DMS 273 (cell line): ENCODE data around the gene RSPH1.

Source experiments
- DNase-seq: peaks from one replicate; lab custom pipeline; 2025; ENCODE audit not compliant: unreplicated experiment; lab: John Stamatoyannopoulos, UW

The RSPH1 gene

DNA sequence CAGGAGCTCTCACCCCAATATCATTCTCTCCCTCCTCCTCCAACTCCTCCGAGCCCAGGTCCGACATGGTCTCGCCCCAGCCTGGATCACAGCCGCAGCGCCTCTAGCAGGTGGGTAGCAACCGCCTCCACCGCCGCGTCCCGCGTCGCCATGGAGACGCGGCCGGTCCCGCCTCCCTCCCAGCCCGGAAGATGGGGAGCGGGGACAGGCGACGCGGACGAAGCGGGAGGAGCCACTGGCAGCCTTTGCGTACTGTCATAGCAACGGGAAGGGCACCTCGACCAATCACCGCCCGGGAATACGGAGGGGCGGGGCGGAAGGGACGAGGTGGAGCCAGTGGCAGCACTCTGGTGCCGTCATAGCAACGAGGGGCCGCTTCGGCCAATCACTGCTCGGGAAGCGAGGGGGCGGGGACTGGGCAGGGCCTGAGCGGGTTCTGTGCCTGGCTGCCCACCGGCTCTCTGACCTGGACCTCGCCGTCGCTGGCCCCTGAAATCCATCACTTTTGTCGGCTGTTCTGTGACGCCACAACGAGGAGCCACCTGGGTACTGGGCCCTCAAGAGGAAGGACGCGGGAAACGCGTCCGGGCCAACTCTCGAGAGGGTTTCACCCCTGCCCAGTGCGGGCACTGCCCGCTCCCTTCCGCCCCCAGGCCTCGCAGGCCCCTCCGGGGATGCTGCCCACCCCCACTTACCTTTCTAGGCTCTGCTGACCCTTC, at the start of gene RSPH1:
Gene RSPH1 (minus strand): TSS at position 105 of the 719 bp plus-strand sequence. CDS start 38 bp downstream, at position 67.
- DNase-seq, result peak; percentile 99

DNA sequence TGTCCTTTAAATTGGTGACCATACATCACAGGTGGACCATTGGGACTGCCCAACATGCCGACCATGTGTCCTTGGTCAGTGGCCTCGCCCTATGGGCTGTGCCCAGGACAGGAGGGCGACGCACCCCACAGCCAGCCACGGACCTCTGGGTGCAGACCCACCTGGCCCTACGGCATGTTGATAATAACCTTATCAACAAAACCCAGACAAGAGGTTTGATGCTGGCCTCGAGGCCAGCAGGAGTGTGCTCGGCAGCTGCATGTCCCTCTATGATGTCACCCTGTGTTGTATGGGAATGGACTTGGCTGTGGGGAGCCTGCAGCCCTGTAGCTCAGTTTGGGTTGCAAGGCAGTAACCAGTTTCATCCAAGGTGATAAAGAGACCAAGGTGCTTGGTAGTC, 49.7 kb upstream of the RSPH1 start:
- no peak for DNase-seq

DNA sequence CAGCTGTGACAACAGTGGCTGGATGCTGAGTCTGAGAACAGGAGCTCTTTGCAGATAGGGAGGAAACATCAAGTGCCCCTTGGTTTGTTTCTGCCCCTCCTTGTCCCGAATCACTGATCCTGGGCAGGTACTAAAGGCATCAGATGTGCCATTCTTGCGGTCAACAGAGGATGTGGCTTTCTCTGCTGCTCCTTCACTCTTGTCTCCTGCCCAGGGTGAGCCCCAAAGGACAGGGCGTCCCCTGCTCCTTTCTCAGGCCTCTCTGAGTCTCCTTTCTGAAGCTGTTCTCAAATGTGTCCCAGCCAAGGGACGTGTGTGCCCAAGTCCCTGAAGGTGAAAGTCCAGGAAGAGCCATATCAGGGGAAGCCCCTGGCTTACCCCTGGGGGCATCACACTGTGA, 49.3 kb upstream of the RSPH1 start:
- no peak for DNase-seq

DNA sequence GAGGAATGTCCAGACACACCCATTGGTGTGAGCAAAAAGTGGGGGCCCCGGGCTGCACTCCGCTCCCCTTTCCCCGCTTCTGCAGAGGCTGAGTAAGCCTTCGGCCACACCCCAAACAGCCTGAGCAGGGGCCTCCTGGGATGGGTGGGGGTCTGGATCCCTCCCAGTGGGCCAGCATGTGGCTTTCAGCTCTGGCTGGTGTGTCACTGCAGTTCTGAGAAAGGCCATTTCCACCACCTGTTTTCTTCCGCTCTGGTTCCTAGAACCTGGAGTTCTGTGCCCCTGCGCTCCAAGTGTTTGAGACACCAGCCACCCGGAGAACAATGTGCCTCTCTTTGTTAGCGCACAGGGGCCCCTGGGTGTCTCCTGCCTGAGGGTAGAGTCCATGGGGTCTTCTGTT, 48.5 kb upstream of the RSPH1 start:
- no peak for DNase-seq

DNA sequence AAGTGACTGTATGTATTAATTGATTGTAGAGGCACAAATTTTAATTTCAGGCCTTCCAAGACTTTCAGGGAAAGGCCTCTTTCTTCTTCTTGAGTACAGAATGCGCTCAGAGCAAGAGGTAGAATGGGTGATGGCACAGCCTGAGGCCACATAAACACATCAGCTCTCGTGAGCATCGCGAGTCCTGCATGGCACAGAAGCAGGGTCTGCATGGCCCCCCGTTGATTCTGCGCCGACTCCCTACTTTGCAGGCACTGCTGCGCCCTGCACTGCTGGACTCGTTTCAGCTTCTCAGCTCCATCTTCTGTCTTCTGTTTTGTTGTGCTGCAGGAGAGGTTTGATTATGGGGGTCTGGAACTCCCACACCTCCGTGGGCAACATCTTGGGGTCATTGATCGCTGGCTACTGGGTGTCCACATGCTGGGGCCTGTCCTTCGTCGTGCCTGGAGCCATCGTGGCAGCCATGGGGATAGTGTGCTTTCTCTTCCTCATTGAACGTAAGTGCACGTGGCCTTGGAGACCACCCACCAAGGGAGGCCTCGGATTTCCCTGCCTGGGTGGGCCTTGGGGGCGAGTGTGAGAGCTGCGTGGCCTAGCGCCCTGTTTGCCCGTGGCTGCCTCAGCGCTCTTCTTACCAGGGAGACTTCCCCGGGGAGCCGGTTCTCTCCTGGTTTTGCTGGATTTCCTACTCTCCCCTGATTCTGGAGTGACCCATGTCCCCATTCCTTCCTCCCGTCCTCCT, 47.3 kb upstream of the RSPH1 start:
- no peak for DNase-seq

DNA sequence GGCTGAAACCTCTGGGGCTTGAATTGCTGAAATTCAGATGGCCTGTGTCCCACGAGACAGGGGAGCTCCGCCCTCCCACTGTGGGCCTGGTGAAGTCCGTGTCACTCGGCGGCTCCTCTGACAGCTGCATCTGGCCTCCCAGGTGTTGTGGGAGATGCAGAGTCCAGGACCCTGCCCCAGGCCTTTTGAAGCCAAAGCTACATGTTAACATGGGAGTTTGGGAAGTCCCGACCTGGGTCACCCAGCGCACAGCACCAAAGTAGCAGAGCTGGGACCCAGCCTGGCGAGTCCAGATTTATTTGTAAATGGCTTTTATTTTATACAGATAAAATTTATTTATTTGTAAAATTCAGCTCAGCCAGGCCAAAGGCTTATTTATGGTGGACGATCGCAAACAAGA, 46.6 kb upstream of the RSPH1 start:
- no peak for DNase-seq

DNA sequence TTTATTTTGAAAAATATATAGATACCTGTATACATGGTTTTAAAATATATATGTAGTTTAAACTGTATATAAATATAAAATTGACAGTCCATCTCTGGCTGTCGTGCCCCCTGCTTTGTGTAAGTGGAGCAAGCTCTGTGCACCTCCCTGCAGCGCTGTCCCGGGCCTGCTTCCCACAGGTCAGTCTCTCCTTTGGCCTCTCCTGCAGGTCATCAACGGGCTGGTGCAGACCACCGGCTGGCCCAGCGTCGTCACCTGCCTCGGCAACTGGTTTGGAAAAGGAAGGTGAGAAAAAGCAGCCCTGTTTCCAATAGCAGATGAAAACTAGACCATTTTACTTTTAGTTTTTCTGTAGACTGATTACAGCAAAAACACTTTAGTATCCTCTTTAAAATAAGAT, 46.2 kb upstream of the RSPH1 start:
- DNase-seq, result no peak

DNA sequence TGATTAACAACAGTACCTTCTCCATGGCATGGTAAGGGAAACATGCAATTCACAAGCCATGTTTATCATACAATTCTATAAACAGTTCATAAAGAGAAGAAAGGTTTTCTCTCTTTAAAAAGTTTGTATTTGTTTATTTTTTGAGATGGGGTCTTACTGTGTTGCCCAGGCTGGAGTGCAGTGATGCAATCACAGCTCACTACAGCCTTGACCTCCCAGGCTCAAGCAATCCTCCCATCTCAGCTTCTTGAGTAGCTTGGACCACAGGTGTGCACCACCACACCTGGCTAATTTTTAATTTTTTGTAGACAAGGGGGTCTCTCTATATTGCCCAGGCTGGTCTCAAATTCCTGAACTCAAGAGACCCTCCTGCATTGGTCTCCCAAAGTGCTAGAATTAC, 45.6 kb upstream of the RSPH1 start:
- DNase-seq, result no peak

DNA sequence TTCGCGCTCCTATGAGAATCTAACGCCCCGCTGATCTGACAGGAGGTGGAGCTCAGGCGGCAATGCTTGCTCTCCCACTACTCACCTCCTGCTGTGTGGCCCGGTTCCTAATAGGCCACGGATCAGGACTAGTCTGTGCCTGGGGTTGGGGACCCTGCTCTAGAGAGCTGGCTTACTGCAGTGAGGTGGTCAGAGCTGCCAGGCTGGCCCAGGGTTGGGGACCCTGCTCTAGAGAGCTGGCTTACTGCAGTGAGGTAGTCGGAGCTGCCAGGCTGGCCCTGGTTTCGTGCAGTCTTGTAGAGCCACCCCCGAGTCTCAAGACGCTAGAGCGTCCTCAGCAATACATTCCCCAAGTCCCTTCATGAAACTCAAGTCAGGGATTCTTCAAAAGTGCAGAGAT, 45.1 kb upstream of the RSPH1 start:
- DNase-seq, result no peak

DNA sequence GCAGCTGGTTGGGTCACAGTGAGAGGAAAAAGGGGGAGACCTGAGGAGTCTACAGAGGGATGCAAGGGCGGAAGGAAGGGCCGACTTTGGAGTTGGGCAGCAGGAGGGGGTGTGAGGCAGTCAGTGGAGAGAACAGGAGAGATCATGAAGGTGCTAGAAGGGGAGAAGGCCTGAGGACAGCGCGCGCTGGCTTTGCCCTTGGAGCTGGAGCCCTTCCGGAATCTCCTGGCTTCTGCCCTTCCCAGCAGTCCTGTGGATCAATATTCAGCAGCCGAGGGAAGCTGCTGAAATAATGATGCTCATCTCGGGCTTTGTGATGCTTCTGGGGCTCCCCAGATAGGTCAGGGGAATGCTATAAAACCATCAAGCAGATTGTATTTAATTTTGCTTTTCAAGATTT, 44.4 kb upstream of the RSPH1 start:
- DNase-seq, result no peak

DNA sequence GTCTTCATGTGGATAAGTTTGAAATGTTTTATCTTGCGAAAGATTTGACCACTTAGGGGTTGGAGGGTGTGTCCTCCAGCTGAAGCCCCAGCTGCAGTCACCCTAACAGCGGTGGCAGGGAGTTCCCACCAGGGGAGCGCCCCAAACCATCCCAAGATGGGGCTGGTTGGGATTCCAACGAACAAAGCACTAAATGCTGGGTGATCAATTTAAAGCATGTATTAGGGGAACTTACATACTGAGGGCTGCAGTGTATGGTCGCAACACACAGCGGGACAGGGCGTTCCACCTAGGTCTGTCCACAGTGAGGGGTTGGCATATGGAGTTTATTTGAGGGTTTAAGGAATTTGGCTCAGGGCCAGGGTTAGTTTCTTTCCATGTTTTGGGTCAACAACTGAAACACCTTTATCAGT, 43.9 kb upstream of the RSPH1 start:
- DNase-seq, result peak; percentile 28

DNA sequence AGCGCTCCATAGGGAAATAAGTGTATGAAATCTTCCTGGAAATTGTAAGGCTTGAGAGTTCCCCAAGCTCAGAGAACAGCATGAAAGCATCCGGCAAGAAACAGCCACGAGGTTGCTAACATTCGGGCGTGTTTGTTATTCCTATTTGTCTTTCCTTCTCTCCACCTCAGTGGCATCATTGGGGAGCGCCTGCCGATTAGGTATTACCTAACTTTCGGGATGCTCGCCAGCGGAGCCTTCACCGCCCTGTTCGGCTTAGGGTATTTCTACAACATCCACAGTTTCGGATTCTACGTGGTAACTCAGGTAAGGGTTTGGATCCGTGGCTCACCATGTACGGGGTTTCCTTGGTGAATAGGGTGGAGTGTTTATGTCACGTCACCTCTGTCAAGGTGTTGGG, 43.3 kb upstream of the RSPH1 start:
- DNase-seq, result no peak

DNA sequence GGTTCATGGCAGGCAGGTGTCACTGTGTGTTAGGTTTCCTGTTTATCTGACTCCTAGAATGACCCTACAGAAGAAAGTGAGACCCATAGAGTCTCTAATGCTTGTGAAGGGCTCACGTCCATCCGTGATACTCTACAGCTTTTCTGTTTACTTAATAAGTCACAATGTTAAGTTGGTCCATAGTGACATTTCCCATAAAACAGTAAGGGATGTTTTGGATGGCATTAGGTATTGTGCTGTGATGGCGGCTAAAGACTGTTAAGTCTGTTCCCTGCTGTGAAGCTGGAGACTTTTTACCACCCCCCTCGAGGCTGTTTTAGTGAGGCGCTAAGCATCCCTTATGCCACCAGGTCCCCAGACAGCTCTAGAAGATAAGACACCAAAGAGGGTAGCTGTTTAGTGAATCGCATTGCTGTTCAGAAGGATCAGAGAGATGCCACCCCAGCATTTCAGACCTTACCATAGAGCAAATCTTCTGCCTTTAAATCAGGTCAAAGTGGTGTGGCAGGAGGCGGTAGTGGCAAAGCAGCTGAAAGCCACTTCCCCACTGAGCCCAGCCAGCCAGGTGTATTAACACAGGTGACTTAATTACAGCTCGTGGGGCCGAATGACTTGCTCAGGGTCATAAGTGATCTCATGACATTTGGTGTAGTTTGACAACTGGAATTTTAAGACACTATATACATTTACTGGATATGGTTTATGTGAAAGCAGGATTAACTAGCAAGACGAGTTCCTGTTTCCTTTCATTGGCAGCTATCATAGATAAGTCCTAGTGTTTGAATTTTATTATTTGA, 42.7 kb upstream of the RSPH1 start:
- DNase-seq, result no peak

DNA sequence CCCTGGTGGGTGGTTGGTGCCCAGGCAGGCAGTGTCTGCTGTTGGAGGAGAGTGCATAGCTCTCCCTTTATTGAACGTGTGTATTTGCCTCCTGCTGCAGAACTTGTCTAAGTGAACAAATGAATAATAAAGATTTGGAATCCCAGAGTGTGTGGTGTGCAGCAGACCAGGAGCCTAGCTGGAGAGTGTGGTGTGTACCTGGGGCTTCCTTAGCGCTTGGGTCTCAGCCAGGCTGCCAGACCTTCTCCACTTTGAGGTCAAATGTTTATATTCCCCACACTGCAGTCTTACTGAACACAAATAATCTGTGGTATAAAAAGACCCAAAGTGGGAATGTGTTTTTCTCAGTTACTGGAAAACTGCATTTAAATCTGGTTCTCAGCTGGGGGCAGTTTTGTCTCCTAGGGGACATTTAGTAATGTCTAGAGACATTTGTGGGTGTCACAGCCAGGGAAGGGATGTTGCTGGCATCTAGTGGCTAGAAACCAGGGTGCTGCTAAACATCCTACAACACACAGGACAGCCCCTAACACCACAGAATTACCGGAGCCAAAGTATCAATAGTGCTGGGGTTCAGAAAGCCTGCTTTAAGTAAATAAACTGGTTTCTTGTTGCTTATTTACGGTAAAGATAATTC, 41.2 kb upstream of the RSPH1 start:
- DNase-seq, result peak; percentile 18

DNA sequence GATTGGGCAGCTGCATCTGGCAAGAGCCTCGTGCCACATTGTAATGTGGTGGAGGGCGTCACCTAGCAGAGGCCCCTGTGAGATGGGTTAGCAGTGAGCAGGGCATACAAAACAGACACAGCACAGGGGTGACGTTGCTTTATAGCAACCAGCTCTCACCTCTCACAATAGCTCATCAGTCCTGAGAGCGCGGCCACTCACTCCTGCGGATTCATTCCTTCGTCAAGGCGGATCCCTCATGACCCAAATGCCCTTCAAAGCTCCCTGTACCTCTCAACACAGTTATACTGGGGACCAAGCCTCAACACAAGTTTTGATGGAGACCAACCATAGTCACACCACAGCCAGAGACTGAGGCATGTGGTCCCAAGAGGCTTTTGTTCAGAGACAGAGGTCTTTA, 40.6 kb upstream of the RSPH1 start:
- DNase-seq, result no peak

DNA sequence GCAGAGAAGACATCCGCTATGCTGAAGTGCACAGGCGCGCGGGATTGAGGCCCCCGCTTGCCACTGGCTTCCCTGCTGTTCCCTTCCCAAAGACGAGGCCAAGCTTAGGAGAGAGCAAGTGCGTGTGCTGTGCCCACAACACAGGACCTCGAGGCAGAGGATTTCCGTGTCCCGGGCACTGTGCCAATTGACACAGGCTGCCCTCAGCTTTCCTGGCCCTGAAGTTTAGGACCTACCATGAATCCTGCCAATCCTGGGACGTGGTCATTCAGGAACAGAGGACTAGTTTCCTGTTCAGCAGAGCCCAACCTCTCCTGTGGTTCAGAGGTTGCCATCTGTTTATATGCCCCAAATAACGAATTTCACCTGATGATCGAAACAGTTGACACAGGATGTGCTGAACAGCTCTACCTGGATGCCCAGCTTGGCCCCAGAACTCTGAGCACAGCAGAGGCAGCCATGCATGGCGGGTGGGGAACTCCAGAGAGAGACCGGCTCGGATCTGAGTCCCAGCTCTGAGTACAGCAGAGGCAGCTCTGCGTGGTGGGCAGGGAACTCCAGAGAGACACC, 39.7 kb upstream of the RSPH1 start:
- no peak for DNase-seq

DNA sequence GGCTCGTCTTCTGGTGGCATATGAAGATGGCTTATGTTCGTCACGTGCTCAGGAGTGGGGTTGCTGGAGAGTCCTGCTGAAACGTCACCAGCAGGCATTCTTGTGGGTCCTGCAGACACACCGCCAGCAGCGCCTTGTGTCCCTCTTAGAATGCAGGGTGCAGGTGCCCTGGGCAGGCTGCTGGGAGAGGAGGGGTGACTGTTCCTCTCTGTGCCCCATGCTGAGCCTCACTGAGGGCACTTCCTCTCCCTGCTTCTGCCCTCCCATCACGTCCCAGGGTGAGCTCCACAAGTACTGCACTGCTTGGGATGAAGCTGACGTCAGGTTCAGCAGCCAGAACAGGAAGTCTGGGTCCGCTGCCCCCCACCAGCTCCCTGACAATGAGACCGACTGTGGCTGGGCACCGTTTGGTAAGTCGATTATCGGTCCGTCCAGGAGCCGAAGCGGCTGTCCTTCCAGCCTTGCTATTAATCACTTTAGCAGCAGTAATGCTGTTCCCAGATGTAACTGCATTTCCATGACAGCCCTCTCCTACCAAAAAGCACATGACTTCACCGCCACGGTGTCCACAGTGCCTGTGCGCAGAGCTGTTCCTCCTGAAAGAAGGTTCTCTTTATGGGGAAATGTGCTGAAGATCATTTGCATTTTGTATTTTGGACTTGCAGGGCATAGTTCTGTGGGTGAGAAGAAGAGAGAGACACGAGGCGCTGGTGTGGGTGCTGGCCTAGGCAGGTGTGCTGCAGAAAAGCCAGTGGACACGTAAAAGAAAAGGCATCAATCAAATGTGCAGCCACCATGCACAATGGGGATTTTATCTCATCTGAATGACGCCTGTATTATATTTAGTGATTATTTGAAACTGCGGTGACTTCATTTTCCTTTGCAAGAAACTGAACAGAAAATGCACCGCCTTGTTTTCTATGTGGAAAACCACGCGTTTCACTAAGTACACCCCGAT, 38.7 kb upstream of the RSPH1 start:
- no peak for DNase-seq

DNA sequence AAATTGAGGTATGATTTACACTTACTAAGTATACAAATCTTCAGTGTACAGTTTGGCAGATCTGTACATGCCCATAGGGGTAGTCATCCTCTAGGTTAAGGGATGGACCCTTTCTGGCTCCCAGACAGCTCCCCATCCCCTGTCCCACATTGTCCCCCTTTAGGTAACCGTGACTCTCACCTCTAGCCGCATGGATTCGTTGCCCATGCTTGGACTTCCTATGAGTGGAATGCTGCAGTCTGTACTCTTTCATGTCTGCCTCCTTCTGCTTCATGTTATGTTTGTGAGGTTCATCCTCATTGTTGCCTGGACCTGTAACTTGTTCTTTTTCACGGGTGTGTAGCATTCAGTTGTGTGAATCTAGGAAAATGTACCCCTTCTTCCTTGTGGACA, 37.9 kb upstream of the RSPH1 start:
- DNase-seq, result no peak

DNA sequence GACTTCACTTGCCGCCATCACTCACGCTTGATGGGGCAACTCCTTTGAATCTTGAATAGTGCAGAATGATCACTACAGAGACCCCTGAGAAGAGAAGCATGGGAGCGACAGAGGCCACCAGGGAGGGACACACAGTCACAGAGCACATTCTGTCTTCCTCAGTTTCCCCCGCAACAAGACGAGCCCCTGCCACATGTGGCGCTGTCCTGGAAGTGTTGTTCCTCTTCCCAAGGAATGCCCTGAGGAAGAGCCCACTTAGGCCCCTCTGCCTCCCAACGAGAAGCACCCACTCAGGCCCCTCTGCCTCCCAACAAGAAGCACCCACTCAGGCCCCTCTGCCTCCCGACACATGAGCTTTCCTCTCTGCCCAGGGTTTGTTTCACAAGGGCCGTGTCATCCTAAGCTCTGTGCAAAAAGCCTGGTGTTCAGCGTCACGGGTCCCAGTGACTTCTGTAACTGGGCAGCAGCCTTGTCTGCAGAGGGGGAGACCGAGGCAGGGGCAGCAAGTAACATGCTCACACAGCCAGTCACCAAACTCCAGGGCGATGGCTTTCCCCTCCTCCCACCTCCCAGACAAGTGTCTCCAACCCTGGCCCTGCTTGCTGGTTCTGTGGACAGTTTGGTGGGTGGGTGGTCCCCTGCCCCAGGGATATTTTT, 37.4 kb upstream of the RSPH1 start:
- DNase-seq, result no peak
